ENCODE results near the gene PDGFB.

PDGFB gene

GRCh38 chr22:39241794-39242594 is 2.8 kb downstream of the PDGFB start:
- Histone ChIP-seq H3K27ac (ENCODE audit: low read depth, low read length) (peak overlapping the region; percentile 84), H4K8ac (ENCODE audit: low read depth, low read length) (peak overlapping the region; percentile 41), H3K9me3 (ENCODE audit: insufficient read depth, low read depth, low read length) (no peaks in the 10 kb centered on the region), H3K14ac (ENCODE audit: low read length) (peak overlapping the region; percentile 96), H3K79me2 (ENCODE audit: control insufficient read depth, insufficient read depth, low read length, poor library complexity) (peaks cover 31% of the 10 kb centered on the region), H2BK5ac (ENCODE audit: low read depth, low read length, poor library complexity) (peak overlapping the region; percentile 43), H2AK5ac (ENCODE audit: low read length) (peak overlapping the region; percentile 36), H3K9ac (ENCODE audit: low read length) (peak overlapping the region; percentile 52), H2BK12ac (ENCODE audit: low read length) (peak overlapping the region; percentile 25), H2AFZ (ENCODE audit: insufficient read depth, low read length, poor library complexity) (peak overlapping the region; percentile 15), H3K4me3 (ENCODE audit: low read depth, low read length) (peak overlapping the region; percentile 85), H4K91ac (ENCODE audit: low read depth, low read length) (peak overlapping the region; percentile 97), H3K23ac (ENCODE audit: low read length) (no peak overlapping the region), H3K4me2 (ENCODE audit: low read length) (peak overlapping the region; percentile 86), H3K27me3 (ENCODE audit: insufficient read depth, low read length) (no peaks in the 10 kb centered on the region), H3K18ac (ENCODE audit: low read length) (peak overlapping the region; percentile 61), H3K4ac (ENCODE audit: low read depth, low read length) (peak overlapping the region; percentile 46), H3K79me1 (ENCODE audit: low read length) (peaks cover 60% of the 10 kb centered on the region), H2BK120ac (ENCODE audit: insufficient read depth, low read length, poor library complexity) (peak overlapping the region; percentile 92), H4K12ac (ENCODE audit: low read depth, low read length) (peak overlapping the region; percentile 10), H3K4me1 (ENCODE audit: control insufficient read depth in 1 of 2, insufficient read depth in 2 of 2, low read length in 2 of 2) (peaks cover 31 to 35% of the 10 kb centered on the region in 2 experiments), H3K36me3 (ENCODE audit: control insufficient read depth in 1 of 2, insufficient read depth in 2 of 2, low read length in 2 of 2) (peaks cover 6 to 10% of the 10 kb centered on the region in 2 experiments)
- DNase-seq: peak in 1 of 2 donors; percentile 16
- no CpG with 5 or more reads among the region's 92 CpGs for WGBS (ENCODE audit: extremely low coverage, insufficient coverage, insufficient read length)

- Histone ChIP-seq H3K79me2 (ENCODE audit: control insufficient read depth, insufficient read depth, low read length, poor library complexity) (peaks cover 32% of the 10 kb centered on the region), H3K27me3 (ENCODE audit: insufficient read depth, low read length) (no peaks in the 10 kb centered on the region), H3K18ac (ENCODE audit: low read length) (peak overlapping the region; percentile 15), H3K9ac (ENCODE audit: low read length) (peak overlapping the region; percentile 34), H2AFZ (ENCODE audit: insufficient read depth, low read length, poor library complexity) (no peak overlapping the region), H3K79me1 (ENCODE audit: low read length) (peaks cover 60% of the 10 kb centered on the region), H3K36me3 (ENCODE audit: control insufficient read depth in 1 of 2, insufficient read depth in 2 of 2, low read length in 2 of 2) (peaks cover 6 to 12% of the 10 kb centered on the region in 2 experiments), H2BK12ac (ENCODE audit: low read length) (peak overlapping the region; percentile 16), H4K91ac (ENCODE audit: low read depth, low read length) (peak overlapping the region; percentile 53), H3K4ac (ENCODE audit: low read depth, low read length) (no peak overlapping the region), H2BK5ac (ENCODE audit: low read depth, low read length, poor library complexity) (peak overlapping the region; percentile 43), H3K4me2 (ENCODE audit: low read length) (peak overlapping the region; percentile 86), H3K9me3 (ENCODE audit: insufficient read depth, low read depth, low read length) (no peaks in the 10 kb centered on the region), H2BK120ac (ENCODE audit: insufficient read depth, low read length, poor library complexity) (peak overlapping the region; percentile 9), H4K12ac (ENCODE audit: low read depth, low read length) (no peak overlapping the region), H3K4me1 (ENCODE audit: control insufficient read depth in 1 of 2, insufficient read depth in 2 of 2, low read length in 2 of 2) (peaks cover 36 to 41% of the 10 kb centered on the region in 2 experiments), H3K4me3 (ENCODE audit: low read depth, low read length) (peak overlapping the region; percentile 85), H3K27ac (ENCODE audit: low read depth, low read length) (peak overlapping the region; percentile 84), H3K23ac (ENCODE audit: low read length) (no peak overlapping the region), H3K14ac (ENCODE audit: low read length) (peak overlapping the region; percentile 96), H4K8ac (ENCODE audit: low read depth, low read length) (peak overlapping the region; percentile 1), H2AK5ac (ENCODE audit: low read length) (no peak overlapping the region)
- peak; percentile 92 to 94 for DNase-seq
- WGBS (ENCODE audit: extremely low coverage, insufficient coverage, insufficient read length): no CpG with 5 or more reads among the region's 27 CpGs
Measured at GRCh38 chr22:39240831-39241793, 3.7 kb downstream of the PDGFB start.

GRCh38 chr22:39239561-39240423 is 5.0 kb downstream of the PDGFB start:
- WGBS (ENCODE audit: extremely low coverage, insufficient coverage, insufficient read length): no CpG with 5 or more reads among the region's 20 CpGs
- peak overlapping the region; percentile 56 for H4K8ac ChIP-seq (ENCODE audit: low read depth, low read length)
- H2AK5ac ChIP-seq (ENCODE audit: low read length): peak overlapping the region; percentile 98
- peak overlapping the region; percentile 92 for H2BK12ac ChIP-seq (ENCODE audit: low read length)
- peak overlapping the region; percentile 79 for H2BK5ac ChIP-seq (ENCODE audit: low read depth, low read length, poor library complexity)
- peak overlapping the region; percentile 43 for H3K4me2 ChIP-seq (ENCODE audit: low read length)
- H3K4me3 ChIP-seq (ENCODE audit: low read depth, low read length): no peak overlapping the region
- no peak overlapping the region for H4K12ac ChIP-seq (ENCODE audit: low read depth, low read length)
- peak overlapping the region; percentile 84 for H3K27ac ChIP-seq (ENCODE audit: low read depth, low read length)
- peaks cover 67% of the 10 kb centered on the region for H3K79me1 ChIP-seq (ENCODE audit: low read length)
- H3K9me3 ChIP-seq (ENCODE audit: insufficient read depth, low read depth, low read length): no peaks in the 10 kb centered on the region
- no peak overlapping the region for H3K23ac ChIP-seq (ENCODE audit: low read length)
- peaks cover 37% of the 10 kb centered on the region for H3K79me2 ChIP-seq (ENCODE audit: control insufficient read depth, insufficient read depth, low read length, poor library complexity)
- H3K14ac ChIP-seq (ENCODE audit: low read length): peak overlapping the region; percentile 82
- peak overlapping the region; percentile 78 for H2BK120ac ChIP-seq (ENCODE audit: insufficient read depth, low read length, poor library complexity)
- DNase-seq: no peak
- peaks cover 6 to 16% of the 10 kb centered on the region in 2 experiments for H3K36me3 ChIP-seq (ENCODE audit: control insufficient read depth in 1 of 2, insufficient read depth in 2 of 2, low read length in 2 of 2)
- H3K27me3 ChIP-seq (ENCODE audit: insufficient read depth, low read length): no peaks in the 10 kb centered on the region
- peak overlapping the region; percentile 82 for H4K91ac ChIP-seq (ENCODE audit: low read depth, low read length)
- no peak overlapping the region for H3K9ac ChIP-seq (ENCODE audit: low read length)
- H3K4ac ChIP-seq (ENCODE audit: low read depth, low read length): peak overlapping the region; percentile 85
- H3K18ac ChIP-seq (ENCODE audit: low read length): peak overlapping the region; percentile 92
- peaks cover 43 to 48% of the 10 kb centered on the region in 2 experiments for H3K4me1 ChIP-seq (ENCODE audit: control insufficient read depth in 1 of 2, insufficient read depth in 2 of 2, low read length in 2 of 2)
- H2AFZ ChIP-seq (ENCODE audit: insufficient read depth, low read length, poor library complexity): no peak overlapping the region
